GM21723 (cell line): Measurements from ENCODE around the gene SRRM4.
"Not testable (repeated sequence)": the region's sequence is repeated elsewhere in the genome, so short reads cannot be mapped to it uniquely, and the experiment has no call there.

Experiments used
- ATAC-seq: cut with Tn5 transposase; IDR thresholded peaks from one replicate; pipeline ENCODE4 v1.9.1; 2021; ENCODE audit warnings: mild to moderate bottlenecking, moderate library complexity; ENCODE audit not compliant: unreplicated experiment

The SRRM4 gene

DNA sequence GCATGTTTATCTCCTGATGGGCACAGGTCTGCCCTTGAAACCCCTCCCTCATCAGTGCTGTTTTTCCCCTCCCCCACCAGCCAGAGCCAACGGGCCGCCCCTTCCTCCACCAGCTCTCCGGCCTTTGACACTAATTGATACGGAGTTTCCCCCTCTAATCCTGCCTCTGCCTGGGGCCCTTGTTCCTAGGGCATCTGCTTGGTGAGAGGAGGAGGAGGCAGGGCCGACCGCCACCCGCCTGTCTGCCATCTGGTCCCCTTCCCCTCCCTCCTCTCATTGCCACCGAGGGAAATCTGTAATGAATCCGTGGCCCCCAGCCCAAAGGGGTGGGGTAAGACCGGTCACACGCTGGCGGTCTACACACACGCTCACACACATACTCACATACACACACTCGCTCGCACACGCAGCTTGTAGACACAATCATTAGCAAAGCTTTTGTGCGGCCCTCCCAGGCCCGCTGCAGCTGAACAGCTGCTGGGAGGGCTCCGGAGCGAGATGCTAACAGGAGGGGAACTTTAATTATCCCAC, 27.4 kb downstream of the SRRM4 start:
- ATAC-seq = no peak

DNA sequence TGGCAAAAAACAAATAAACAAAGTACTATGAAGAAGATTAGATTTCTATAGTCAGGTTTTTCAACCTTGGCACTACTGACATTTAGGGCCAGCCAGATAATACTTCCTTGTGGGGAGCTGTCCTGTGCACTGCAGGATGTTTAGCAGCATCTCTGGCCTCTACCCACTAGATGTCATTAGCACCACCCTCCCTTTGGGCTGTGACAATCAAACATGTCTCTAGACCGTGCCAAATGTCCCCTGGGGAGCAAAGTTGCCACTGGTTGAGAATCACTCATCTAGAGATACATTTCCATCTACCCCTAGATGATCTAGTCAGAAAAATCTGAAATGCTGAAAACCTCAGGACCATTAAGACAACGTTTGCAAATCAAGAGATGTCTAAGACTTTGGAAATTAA, 29.9 kb downstream of the SRRM4 start:
- no peak for ATAC-seq

DNA sequence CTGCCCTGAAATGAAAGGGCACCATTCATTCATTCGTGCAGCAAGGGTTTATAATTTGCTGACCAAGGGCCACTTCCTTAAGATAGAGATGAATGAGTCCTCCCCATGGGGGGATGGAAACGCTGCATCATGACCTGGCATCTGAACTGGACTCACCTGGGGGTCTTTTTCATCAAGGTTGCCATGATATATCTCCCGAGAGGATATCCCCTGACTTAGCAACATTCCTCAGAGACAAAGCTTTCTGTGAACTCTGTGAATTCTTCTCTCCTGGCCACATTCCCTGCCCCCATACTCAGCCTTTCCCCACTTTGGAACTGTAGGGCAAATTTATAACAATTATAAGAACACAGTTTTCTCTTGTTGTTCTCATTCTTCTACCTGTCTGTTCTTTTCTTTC, 30.8 kb downstream of the SRRM4 start:
- no peak for ATAC-seq

- no peak for ATAC-seq
Measured at GRCh38 chr12:119013023-119013422, 31.7 kb downstream of the SRRM4 start.

GRCh38 chr12:119014368-119014767, 33.0 kb downstream of the SRRM4 start:
- no peak for ATAC-seq

DNA sequence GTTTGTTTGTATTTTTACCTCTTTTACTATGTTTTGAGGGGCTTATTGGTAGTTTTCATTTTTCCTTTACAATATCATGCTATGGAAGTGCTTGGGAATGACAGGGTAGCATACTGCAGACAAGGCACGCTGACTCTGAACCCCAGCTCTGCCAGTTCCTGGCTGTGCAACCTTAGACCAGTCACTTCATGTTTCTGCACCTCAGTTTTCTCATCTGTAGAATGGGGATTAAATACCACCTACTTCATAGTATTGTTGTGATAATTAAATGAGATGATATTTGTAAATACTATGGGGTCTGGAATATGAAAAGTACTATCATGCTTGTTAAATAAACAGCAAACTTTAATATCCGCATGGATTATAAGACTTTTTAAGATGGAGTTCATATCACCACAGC, 35.4 kb downstream of the SRRM4 start:
- ATAC-seq = no peak

GRCh38 chr12:119019166-119019565, 37.8 kb downstream of the SRRM4 start:
- no peak for ATAC-seq

DNA sequence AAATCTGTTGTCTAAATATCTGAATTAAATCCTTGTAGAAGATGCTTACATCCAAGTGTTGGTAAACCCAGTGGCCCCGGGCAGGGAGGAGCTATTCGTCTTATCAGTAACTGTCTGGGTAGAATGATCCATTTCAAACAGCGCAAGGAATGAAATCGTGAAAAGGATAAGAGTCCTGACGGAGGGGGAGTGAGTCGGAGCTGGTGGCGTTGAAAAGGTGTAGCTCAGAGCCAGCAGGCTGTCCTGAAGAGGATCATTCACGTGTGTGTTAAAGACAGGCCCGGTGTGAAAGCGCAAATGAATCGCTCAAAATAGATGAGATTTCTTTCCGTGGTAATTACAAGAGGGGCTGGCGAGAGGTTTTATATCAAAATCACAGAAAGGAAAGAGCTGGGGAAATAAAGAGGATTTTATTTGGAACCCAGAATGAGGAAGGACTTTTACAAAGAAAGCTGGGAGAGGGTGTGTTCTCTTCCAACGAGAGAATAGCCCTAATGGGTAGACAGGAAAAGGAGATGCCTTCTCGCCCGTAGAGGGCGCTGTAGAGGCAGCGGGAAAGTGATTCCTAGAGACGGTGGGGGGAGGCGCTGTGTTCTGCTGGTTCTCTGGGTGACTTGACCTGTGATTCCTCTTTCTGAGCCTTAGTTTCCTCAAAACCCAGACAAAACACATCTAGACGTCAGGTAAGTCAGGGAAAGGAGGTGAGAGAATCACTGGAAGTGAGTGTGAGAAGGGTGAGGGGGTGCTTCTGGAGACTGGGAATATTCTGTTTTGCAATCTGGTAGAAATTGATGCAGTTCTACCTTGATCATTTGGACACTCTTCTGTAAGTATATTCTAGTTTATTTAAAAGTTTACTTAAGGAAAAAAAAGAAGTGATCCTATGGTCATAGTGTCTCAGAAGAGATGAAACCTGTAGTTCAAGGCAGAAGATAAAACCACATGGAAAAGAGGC, 39.3 kb downstream of the SRRM4 start:
- ATAC-seq = no peak

DNA sequence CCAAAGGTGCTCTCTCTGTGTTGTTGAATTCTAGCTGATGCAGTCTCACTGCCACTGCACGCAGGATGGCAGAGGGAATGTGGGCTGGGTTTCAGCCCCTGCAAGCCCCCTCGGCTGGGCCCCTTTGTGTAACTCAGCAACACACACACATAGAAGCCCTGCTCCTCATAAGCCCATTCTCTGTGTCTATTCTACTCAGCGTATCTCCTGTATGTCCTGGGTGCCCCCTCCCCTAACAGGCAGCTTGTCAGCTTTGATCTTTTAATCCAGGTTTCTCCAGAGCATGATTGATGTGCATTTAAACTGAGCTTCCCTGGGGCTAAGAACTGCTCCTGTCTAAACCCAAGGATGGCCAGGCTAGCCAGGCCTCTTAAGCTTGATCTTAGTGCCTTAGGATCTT, 43.0 kb downstream of the SRRM4 start:
- ATAC-seq = no peak

DNA sequence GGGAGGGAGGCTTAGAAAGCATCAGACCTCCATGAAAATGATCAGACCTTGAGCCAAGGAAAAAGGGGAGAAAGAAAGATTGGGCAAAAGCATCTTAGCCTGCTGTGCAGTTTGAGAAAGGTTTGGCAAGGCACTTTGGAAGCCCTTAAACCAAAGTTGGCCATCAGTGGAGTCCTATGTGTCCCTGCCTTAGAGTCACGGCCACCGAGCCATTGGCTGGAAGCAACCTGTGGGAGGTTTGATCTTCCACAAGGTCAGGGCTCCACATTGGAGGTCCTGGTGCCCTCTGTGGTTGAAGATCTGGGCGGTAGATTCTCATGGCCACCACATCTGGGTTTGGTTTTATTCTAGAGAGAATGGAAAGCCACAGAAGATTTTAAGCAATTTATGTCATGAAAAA, 44.4 kb downstream of the SRRM4 start:
- ATAC-seq = no peak

DNA sequence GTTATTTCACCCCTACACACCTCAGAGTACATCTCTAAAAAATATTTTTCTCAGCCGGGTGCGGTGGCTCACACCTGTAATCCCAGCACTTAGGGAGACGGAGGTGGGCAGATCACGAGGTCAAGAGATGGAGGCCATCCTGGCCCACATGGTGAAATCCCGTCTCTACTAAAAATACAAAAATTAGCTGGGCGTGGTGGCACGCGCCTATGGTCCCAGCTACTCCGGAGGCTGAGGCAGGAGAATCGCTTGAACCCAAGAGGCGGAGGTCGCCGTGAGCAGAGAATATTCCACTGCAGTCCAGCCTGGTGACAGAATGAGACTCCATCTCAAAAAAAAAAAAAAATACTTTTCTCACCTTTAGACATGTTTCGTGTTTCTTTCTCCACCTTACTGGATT, 52.0 kb downstream of the SRRM4 start:
- ATAC-seq = not testable (repeated sequence)

- no peak for ATAC-seq
Measured at GRCh38 chr12:119036878-119037825, 55.8 kb downstream of the SRRM4 start.

DNA sequence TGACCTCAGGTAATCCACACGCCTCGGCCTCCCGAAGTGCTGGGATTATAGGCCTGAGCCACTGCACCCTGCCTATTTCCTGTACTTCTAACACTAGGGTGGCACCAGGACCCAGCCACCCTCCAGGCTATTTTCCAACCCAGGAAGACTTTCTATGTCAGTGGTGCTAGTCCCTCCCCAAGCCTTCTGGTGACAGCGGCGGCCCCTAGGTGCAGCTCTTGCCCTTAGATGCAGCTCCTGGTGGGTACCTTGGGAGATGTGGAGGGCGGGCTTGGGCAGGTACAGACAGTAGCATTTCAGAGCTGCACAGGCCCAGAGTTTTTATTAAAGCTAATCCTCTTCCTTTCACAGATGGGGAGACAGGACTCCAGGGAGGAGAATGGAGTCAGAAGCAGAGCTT, 62.8 kb downstream of the SRRM4 start:
- no peak for ATAC-seq

DNA sequence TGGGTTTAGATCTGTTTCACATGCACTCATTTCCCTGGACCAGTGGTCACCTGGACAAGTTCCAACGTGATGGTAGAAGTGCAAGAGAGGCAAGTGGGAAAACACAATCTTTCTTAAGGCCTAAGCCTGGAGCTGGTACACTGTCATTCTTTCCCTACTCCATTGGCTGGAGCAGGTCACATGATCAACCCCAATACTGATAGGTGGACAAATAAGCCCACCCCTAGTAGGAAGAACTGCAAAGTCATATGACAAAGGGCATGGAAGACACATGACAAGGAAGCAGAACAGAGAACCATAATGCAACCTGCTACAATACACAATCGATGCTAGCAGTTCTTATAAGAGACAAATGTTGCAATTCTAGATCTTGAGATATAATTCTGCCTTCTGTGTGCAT, 66.3 kb downstream of the SRRM4 start:
- no peak for ATAC-seq

- ATAC-seq = no peak
Measured at GRCh38 chr12:119050663-119051062, 69.3 kb downstream of the SRRM4 start.

DNA sequence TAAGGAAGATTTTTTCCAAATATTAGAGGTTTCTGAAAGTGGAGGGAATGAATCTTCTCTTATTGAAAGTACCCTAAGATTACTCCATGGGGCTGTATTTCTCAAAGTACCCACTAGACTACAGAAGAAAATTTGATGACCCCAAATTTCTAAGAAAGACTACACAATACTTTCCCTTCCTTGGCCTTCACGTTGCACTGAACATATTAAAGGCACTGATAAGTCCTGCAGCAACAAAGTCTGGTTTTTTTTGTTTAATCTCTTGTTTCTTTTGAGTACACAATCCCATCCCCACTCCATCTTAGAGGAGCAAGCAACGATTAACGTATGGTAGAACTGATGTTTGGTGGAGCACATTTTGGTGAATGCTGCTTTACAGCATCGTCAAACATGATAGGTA, 70.1 kb downstream of the SRRM4 start:
- ATAC-seq = no peak

GRCh38 chr12:119052001-119052400, 70.7 kb downstream of the SRRM4 start:
- no peak for ATAC-seq

DNA sequence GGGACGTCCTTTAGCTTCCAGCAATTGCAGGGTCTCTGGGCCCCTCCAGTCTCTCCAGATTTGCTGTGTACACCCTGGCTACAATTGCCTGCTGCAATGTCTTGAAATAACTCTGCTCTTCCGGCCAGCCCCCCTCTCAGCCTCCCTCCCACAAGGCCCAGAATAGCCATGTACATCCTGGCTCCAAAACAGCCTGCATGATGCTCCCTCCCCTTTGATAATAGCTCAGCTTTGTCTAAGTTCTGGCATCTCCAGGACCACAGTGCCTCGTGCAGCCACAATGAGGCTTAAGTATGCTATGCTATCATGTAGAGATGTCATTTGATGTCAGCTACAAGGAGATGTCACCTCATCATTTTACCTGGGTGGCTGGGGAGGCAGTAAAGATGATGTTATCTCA, 74.6 kb downstream of the SRRM4 start:
- ATAC-seq = no peak

- ATAC-seq = no peak
Measured at GRCh38 chr12:119060847-119061796, 79.8 kb downstream of the SRRM4 start.

DNA sequence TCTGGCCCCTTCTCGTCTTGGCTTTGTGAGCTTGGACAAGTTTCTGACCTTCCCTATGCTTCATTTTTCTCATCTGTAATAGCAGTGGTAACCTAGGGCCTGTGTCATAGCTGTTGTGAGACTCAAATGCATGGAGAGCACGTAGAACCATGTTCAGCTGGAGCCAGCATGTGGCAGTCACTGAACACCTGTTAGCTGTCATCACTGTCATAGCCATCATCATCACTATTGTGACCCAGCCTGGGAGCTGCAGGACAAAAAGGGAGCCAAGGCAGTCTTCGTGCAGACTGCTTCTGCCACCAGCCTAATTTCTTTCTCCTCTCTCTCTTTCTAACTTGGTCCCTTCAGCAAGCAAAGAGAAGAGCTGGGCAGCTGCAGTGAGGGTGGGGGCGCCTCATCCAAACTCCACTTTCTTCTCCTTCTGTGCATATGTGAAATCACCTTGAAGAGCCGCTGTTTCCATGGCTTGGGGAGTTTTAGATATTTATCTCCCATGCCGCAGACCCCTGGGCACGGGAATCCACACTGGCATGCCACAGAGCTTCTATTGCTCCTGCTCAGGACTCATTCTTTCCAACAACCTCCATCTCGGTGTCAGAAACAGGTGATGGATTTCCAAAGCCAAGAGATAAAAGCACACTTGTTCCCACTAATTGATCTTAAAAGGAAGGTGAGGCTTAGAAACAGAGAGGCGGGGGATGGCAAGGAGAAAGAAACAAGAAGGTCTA, 87.0 kb downstream of the SRRM4 start:
- ATAC-seq = no peak
